ENCODE measurements around the gene KLF7.

Gene KLF7

DNA sequence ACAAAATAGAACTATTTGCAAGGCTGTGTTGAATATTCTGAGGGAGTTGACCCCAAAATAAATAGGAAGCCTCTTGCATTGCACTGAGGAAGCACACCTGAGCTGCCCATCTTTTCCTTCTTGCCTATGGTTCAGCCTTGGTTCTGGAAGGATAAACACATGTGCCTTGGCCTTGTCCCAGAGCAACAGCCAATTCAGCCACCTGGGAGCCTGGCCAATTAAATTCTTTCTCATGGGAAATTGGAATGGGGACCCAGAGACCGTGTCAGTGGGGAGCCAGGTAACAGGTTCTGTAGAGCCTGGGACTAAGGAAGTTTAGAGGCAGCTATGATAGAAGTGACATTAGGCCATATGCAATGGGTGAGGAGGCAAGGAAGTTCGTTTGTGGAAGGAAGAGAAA, 99.6 kb downstream of the KLF7 start:
- TF ChIP-seq, protein P1, sequence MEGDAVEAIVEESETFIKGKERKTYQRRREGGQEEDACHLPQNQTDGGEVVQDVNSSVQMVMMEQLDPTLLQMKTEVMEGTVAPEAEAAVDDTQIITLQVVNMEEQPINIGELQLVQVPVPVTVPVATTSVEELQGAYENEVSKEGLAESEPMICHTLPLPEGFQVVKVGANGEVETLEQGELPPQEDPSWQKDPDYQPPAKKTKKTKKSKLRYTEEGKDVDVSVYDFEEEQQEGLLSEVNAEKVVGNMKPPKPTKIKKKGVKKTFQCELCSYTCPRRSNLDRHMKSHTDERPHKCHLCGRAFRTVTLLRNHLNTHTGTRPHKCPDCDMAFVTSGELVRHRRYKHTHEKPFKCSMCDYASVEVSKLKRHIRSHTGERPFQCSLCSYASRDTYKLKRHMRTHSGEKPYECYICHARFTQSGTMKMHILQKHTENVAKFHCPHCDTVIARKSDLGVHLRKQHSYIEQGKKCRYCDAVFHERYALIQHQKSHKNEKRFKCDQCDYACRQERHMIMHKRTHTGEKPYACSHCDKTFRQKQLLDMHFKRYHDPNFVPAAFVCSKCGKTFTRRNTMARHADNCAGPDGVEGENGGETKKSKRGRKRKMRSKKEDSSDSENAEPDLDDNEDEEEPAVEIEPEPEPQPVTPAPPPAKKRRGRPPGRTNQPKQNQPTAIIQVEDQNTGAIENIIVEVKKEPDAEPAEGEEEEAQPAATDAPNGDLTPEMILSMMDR (IDR thresholded peaks at IDR 0.05; ENCODE audit: insufficient read depth, low read length, poor library complexity, severe bottlenecking) = no peak
- no peak for TF ChIP-seq EZH2phosphoT487 (conservative IDR thresholded peaks at IDR 0.05; ENCODE audit: low read length)
- Histone ChIP-seq H3K36me3 (ENCODE audit: low read length) (no peaks in the 10 kb centered on the region), H3K27me3 (ENCODE audit: low read length) (no peaks in the 10 kb centered on the region), H3K9me2 (replicated peaks; ENCODE audit: insufficient read depth, low read length) (no peaks in the 10 kb centered on the region), H3F3A (ENCODE audit: insufficient read depth) (no peaks in the 10 kb centered on the region), H3K27ac (ENCODE audit: low read depth, low read length) (no peak overlapping the region), H4K20me1 (ENCODE audit: low read depth, low read length) (no peaks in the 10 kb centered on the region), H3K79me2 (ENCODE audit: insufficient read depth, low read length) (no peaks in the 10 kb centered on the region), H3K4me3 (ENCODE audit: insufficient read depth, low read length, poor library complexity, severe bottlenecking) (no peak overlapping the region), H2AFZ (ENCODE audit: low read depth, low read length, severe bottlenecking) (no peak overlapping the region), H3K9ac (ENCODE audit: low read length) (no peak overlapping the region), H3K4me2 (ENCODE audit: low read depth, low read length, poor library complexity, severe bottlenecking) (no peak overlapping the region), H3K9me3 (ENCODE audit: insufficient read depth, low read length) (no peaks in the 10 kb centered on the region)

DNA sequence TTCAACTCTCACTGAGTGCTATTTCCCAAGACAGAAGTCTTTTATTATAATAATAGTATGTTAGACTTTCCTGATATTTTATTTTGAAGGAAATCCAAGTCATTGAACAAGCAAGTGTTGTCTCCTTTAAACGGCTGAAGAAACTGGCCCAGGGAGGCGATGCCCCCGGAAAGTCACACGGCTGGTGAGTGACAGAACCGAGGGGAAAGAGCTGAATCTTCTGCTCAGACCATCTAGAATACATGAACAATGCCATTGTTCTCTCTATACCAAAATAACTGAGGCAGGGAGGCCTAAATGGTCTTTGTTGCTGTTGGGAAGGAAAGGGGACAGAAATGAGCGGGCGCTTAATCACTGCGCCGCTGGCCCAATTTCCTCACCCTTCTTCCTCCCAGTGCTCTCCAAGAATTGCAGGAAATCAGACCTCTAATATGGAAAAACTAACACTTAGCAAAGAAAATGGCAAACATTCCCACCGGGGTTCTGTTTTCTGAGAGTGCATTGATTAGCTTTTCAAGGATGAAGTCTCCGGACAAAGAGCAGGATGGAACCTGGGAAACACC, 101.5 kb downstream of the KLF7 start:
- Histone ChIP-seq H3K27ac (ENCODE audit: low read depth, low read length) (no peak overlapping the region), H3K9me3 (ENCODE audit: insufficient read depth, low read length) (no peaks in the 10 kb centered on the region), H4K20me1 (ENCODE audit: low read depth, low read length) (no peaks in the 10 kb centered on the region), H3K4me3 (ENCODE audit: insufficient read depth, low read length, poor library complexity, severe bottlenecking) (no peak overlapping the region), H3K36me3 (ENCODE audit: low read length) (no peaks in the 10 kb centered on the region), H2AFZ (ENCODE audit: low read depth, low read length, severe bottlenecking) (no peak overlapping the region), H3K4me2 (ENCODE audit: low read depth, low read length, poor library complexity, severe bottlenecking) (no peak overlapping the region), H3K27me3 (ENCODE audit: low read length) (no peaks in the 10 kb centered on the region), H3F3A (ENCODE audit: insufficient read depth) (no peaks in the 10 kb centered on the region), H3K9me2 (replicated peaks; ENCODE audit: insufficient read depth, low read length) (no peaks in the 10 kb centered on the region), H3K79me2 (ENCODE audit: insufficient read depth, low read length) (no peaks in the 10 kb centered on the region), H3K9ac (ENCODE audit: low read length) (no peak overlapping the region)
- TF ChIP-seq EZH2phosphoT487 (conservative IDR thresholded peaks at IDR 0.05; ENCODE audit: low read length) = no peak
- TF ChIP-seq, protein P1 (IDR thresholded peaks at IDR 0.05; ENCODE audit: insufficient read depth, low read length, poor library complexity, severe bottlenecking) = no peak

DNA sequence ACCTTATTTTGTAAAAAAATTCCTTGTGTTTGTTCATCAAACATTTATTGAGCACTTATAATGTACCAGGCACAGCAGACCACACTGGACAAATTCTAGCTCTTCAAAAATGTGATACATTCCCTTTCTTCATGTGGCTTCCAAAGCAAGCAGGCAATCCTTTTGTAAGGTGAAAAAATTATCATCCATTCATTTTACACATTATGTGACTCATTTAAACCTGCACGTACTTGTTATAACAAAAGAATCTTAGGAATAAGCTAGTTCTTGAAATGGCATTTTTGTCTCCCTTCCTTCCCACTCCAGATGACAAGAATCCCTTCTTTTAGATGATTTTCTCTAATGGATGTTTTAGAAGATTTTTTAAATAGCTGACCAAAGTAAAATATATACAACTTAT, 104.6 kb downstream of the KLF7 start:
- TF ChIP-seq EZH2phosphoT487 (conservative IDR thresholded peaks at IDR 0.05; ENCODE audit: low read length) = no peak
- TF ChIP-seq, protein P1 (IDR thresholded peaks at IDR 0.05; ENCODE audit: insufficient read depth, low read length, poor library complexity, severe bottlenecking) = no peak

More for the DNA sequence above, 104.6 kb downstream of the KLF7 start:
- Histone ChIP-seq H3K27ac (ENCODE audit: low read depth, low read length) (no peak overlapping the region), H3K79me2 (ENCODE audit: insufficient read depth, low read length) (no peaks in the 10 kb centered on the region), H3K9me2 (replicated peaks; ENCODE audit: insufficient read depth, low read length) (no peaks in the 10 kb centered on the region), H3K27me3 (ENCODE audit: low read length) (no peaks in the 10 kb centered on the region), H3K36me3 (ENCODE audit: low read length) (no peaks in the 10 kb centered on the region), H3K9me3 (ENCODE audit: insufficient read depth, low read length) (no peaks in the 10 kb centered on the region), H3K9ac (ENCODE audit: low read length) (no peak overlapping the region), H3K4me3 (ENCODE audit: insufficient read depth, low read length, poor library complexity, severe bottlenecking) (no peak overlapping the region), H3K4me2 (ENCODE audit: low read depth, low read length, poor library complexity, severe bottlenecking) (no peak overlapping the region), H2AFZ (ENCODE audit: low read depth, low read length, severe bottlenecking) (no peak overlapping the region), H4K20me1 (ENCODE audit: low read depth, low read length) (no peaks in the 10 kb centered on the region), H3F3A (ENCODE audit: insufficient read depth) (no peaks in the 10 kb centered on the region)
